ENCODE results near the gene GTF2IRD1. TPM values are rescaled to one million over a fixed set of nuclear protein-coding genes. Genes with fewer than 3 reads are reported as not detected.
A peak's percentile ranks its signal among the peaks of the same experiment; 100 is the strongest.

The GTF2IRD1 gene
- total and polyA plus RNA-seq, 2 experiments from 2014 or later: 34.9 to 39.6 TPM

- Histone ChIP-seq H3K79me2 (peaks cover 96% of the 10 kb centered on the region), H4K20me1 (ENCODE audit: insufficient read depth, poor library complexity, severe bottlenecking) (peaks cover 38% of the 10 kb centered on the region), H3K27me3 (no peaks in the 10 kb centered on the region), H3K9me3 (ENCODE audit: low read depth) (no peaks in the 10 kb centered on the region), H3K4me3 (no peak overlapping the region), H3K9me2 (replicated peaks; ENCODE audit: insufficient read depth) (no peaks in the 10 kb centered on the region), H2AFZ (no peak overlapping the region), H3K27ac (peak overlapping the region; percentile 95), H3K36me3 (replicated peaks; ENCODE audit: insufficient read depth, low read depth) (no peaks in the 10 kb centered on the region), H3K4me2 (peak overlapping the region; percentile 71), H3K4me1 (ENCODE audit: insufficient read depth) (peaks cover 69% of the 10 kb centered on the region)
- TF ChIP-seq EZH2 (IDR thresholded peaks at IDR 0.05; ENCODE audit: borderline replicate concordance): no peak
- TF ChIP-seq EZH2phosphoT487 (IDR thresholded peaks at IDR 0.05; ENCODE audit: low read depth, severe bottlenecking, unreplicated experiment): no peak
- TF ChIP-seq CTCF (IDR thresholded peaks at IDR 0.05; ENCODE audit: poor library complexity): no peak
- peak; percentile 84 for DNase-seq (ENCODE audit: low spot score)
- WGBS (ENCODE audit: low lambda C conversion rate, missing lambda C conversion rate): 39% methylated on average over 39 of the region's 40 CpGs
Observed at GRCh38 chr7:74479961-74480829, 26.5 kb downstream of the GTF2IRD1 start.

GRCh38 chr7:74480861-74481417 lies 27.2 kb downstream of the GTF2IRD1 start:
- TF ChIP-seq EZH2phosphoT487 (IDR thresholded peaks at IDR 0.05; ENCODE audit: low read depth, severe bottlenecking, unreplicated experiment) (no peak), EZH2 (IDR thresholded peaks at IDR 0.05; ENCODE audit: borderline replicate concordance) (no peak), CTCF (IDR thresholded peaks at IDR 0.05; ENCODE audit: poor library complexity) (no peak)
- Histone ChIP-seq H3K4me1 (ENCODE audit: insufficient read depth) (peaks cover 69% of the 10 kb centered on the region), H4K20me1 (ENCODE audit: insufficient read depth, poor library complexity, severe bottlenecking) (peaks cover 32% of the 10 kb centered on the region), H3K9me3 (ENCODE audit: low read depth) (no peaks in the 10 kb centered on the region), H3K4me3 (no peak overlapping the region), H3K4me2 (peak overlapping the region; percentile 71), H3K79me2 (peaks cover 96% of the 10 kb centered on the region), H3K27ac (peak overlapping the region; percentile 95), H2AFZ (no peak overlapping the region), H3K27me3 (no peaks in the 10 kb centered on the region), H3K36me3 (replicated peaks; ENCODE audit: insufficient read depth, low read depth) (no peaks in the 10 kb centered on the region), H3K9me2 (replicated peaks; ENCODE audit: insufficient read depth) (no peaks in the 10 kb centered on the region)
- 60% methylated on average over 16 of the region's 16 CpGs for WGBS (ENCODE audit: low lambda C conversion rate, missing lambda C conversion rate)
- DNase-seq (ENCODE audit: low spot score): peak; percentile 56

- no peak overlapping the region for H3K4me3 ChIP-seq
- H3K27me3 ChIP-seq: no peaks in the 10 kb centered on the region
- no peak for DNase-seq (ENCODE audit: low spot score)
- H3K27ac ChIP-seq: peak overlapping the region; percentile 95
- H2AFZ ChIP-seq: no peak overlapping the region
- no peaks in the 10 kb centered on the region for H3K9me3 ChIP-seq (ENCODE audit: low read depth)
- H3K4me2 ChIP-seq: peak overlapping the region; percentile 71
- H3K4me1 ChIP-seq (ENCODE audit: insufficient read depth): peaks cover 67% of the 10 kb centered on the region
- 88% methylated on average over 8 of the region's 8 CpGs for WGBS (ENCODE audit: low lambda C conversion rate, missing lambda C conversion rate)
- H3K9me2 ChIP-seq (replicated peaks; ENCODE audit: insufficient read depth): no peaks in the 10 kb centered on the region
- H4K20me1 ChIP-seq (ENCODE audit: insufficient read depth, poor library complexity, severe bottlenecking): peaks cover 31% of the 10 kb centered on the region
- H3K79me2 ChIP-seq: peaks cover 96% of the 10 kb centered on the region
- no peaks in the 10 kb centered on the region for H3K36me3 ChIP-seq (replicated peaks; ENCODE audit: insufficient read depth, low read depth)
- TF ChIP-seq EZH2 (IDR thresholded peaks at IDR 0.05; ENCODE audit: borderline replicate concordance): no peak
- no peak for TF ChIP-seq EZH2phosphoT487 (IDR thresholded peaks at IDR 0.05; ENCODE audit: low read depth, severe bottlenecking, unreplicated experiment)
- no peak for TF ChIP-seq CTCF (IDR thresholded peaks at IDR 0.05; ENCODE audit: poor library complexity)
Observed at GRCh38 chr7:74481458-74482196, 27.9 kb downstream of the GTF2IRD1 start.

All from hepatocyte (in vitro differentiated cells).